PC-3 (cell line): ENCODE data around the gene AMPD2. TPM values are rescaled to one million over a fixed set of nuclear protein-coding genes. Genes with fewer than 3 reads are reported as not detected.

Experiments
- ATAC-seq: fragments of 200-7000 bp; cut with Tn5 transposase; 2 replicates; pipeline ENCODE4 v1.9.1; 2020; ENCODE audit warnings: mild to moderate bottlenecking, moderate library complexity
- BruUV-seq: library from RNA; stranded (reverse); fragments of 400-500 nt; replicated peaks from 2 replicates; lab custom pipeline; 2021; lab: Mats Ljungman, UMichigan
- CTCF ChIA-PET: fragments of 300-600 bp; sonication (Branson Sonifier 250); formaldehyde crosslinking; loops from one replicate; lab custom pipeline; 2022; ENCODE audit warnings: antibody characterized with exemption; lab: Charles Lee
- POLR2A ChIA-PET: fragments of 300-600 bp; sonication (Branson Sonifier 250); formaldehyde crosslinking; loops from one replicate; lab custom pipeline; 2022; ENCODE audit warnings: antibody characterized with exemption; ENCODE audit not compliant: unreplicated experiment; lab: Charles Lee
- DNase-seq: peaks from one replicate; pipeline ENCODE4 v3.0.0-alpha.2; 2015
- H2AFZ ChIP-seq: fragments of 300-600 bp; sonication (generic); 2 replicates; pipeline ENCODE4 v1.6.0; 2016; ENCODE audit warnings: antibody characterized with exemption, low read length
- H3F3A ChIP-seq: fragments of 300-600 bp; sonication (generic); one replicate; pipeline ENCODE4 v1.6.0; 2017; ENCODE audit warnings: antibody characterized with exemption, low read length, control low read depth, mild to moderate bottlenecking; ENCODE audit not compliant: unreplicated experiment
- H3K27ac ChIP-seq: fragments of 300-600 bp; sonication (generic); 2 replicates; pipeline ENCODE4 v1.5.1; 2016; ENCODE audit warnings: mild to moderate bottlenecking, low read length
- H3K27me3 ChIP-seq: fragments of 300-600 bp; sonication (generic); 2 replicates; pipeline ENCODE4 v1.6.1; 2016; ENCODE audit warnings: low read length, mixed read lengths
- H3K36me3 ChIP-seq: fragments of 300-600 bp; sonication (generic); 2 replicates; pipeline ENCODE4 v1.6.1; 2016; ENCODE audit warnings: low read depth, mixed run types, low read length, mixed read lengths
- H3K4me1 ChIP-seq: fragments of 300-600 bp; sonication (generic); 2 replicates; pipeline ENCODE4 v1.5.1; 2016; ENCODE audit warnings: low read length; ENCODE audit not compliant: insufficient read depth
- H3K4me2 ChIP-seq: fragments of 300-600 bp; sonication (generic); 2 replicates; pipeline ENCODE4 v1.6.0; 2016; ENCODE audit warnings: low read length
- H3K4me3 ChIP-seq: fragments of 300-600 bp; sonication (generic); 2 replicates; pipeline ENCODE4 v1.5.1; 2016; ENCODE audit warnings: mild to moderate bottlenecking, low read length, mixed read lengths
- H3K79me2 ChIP-seq: fragments of 300-600 bp; sonication (generic); 2 replicates; pipeline ENCODE4 v1.6.1; 2017; ENCODE audit warnings: low read length, mixed read lengths
- H3K9ac ChIP-seq: fragments of 300-600 bp; sonication (generic); 2 replicates; pipeline ENCODE4 v1.6.0; 2016; ENCODE audit warnings: mild to moderate bottlenecking, low read length
- H3K9me2 ChIP-seq: fragments of 300-600 bp; sonication (generic); replicated peaks from 2 replicates; pipeline ENCODE4 v1.6.1; 2016; ENCODE audit warnings: mixed run types, low read length, mixed read lengths
- H3K9me3 ChIP-seq: fragments of 300-600 bp; sonication (generic); 2 replicates; pipeline ENCODE4 v1.6.1; 2016; ENCODE audit warnings: low read length, mixed read lengths
- H4K20me1 ChIP-seq: fragments of 300-600 bp; sonication (generic); 2 replicates; pipeline ENCODE4 v1.6.1; 2016; ENCODE audit warnings: low read length, mixed read lengths
- CTCF ChIP-seq: fragments of 300-600 bp; sonication (generic); conservative IDR thresholded peaks from 2 replicates; pipeline ENCODE4 v1.5.1; 2017; ENCODE audit warnings: antibody characterized with exemption, low read depth, mild to moderate bottlenecking, low read length
- EZH2 ChIP-seq: fragments of 300-600 bp; sonication (generic); IDR thresholded peaks from one replicate; pipeline ENCODE4 v1.6.1; 2017; ENCODE audit warnings: antibody characterized with exemption, mild to moderate bottlenecking, low read length; ENCODE audit not compliant: unreplicated experiment
- EZH2phosphoT487 ChIP-seq: fragments of 300-600 bp; sonication (generic); IDR thresholded peaks from 2 replicates; pipeline ENCODE4 v1.6.1; 2018; ENCODE audit warnings: mild to moderate bottlenecking, antibody characterized with exemption, low read length, borderline replicate concordance
- intact Hi-C: fragments of 100-400 bp; cut with micrococcal nuclease; formaldehyde crosslinking; loops from 2 replicates; pipeline ENCODE4 v1.9.0; 2023
- total RNA-seq: library from RNA; depleted of rRNA; stranded (reverse); fragments of >200 nt; gene quantifications from 2 replicates; pipeline ENCODE4 v1.2.3, GENCODE V29; 2014

The AMPD2 gene
- total RNA-seq, 1 experiment from 2014 or later: 75.3 TPM

DNA sequence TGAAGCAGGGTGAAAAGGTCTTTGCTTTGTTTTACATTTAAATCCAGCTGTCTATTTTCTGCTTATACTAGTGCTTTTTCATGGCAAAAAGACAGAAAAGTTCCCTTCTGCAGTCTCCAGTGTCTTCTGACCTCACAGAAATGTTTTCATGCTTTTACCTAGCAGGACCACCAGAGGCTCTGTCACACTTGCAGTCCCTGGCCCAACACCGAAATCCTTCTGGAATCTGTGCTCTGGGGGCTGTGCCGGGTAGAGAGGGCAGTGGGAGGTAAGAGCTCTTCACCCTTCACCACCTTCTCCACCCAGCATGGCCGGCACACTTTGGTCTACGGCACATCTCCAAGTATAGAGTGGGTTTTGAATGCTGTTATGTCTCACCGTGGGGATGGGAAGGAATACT lies 21.0 kb upstream of the AMPD2 start:
- H3K4me1 ChIP-seq: peaks cover 5% of the 10 kb centered on the region; the same call in 1 of the 2 replicates
- no peaks in the 10 kb centered on the region for H3K9me2 ChIP-seq
- H2AFZ ChIP-seq: no peak overlapping the region
- no peak overlapping the region for H3K4me2 ChIP-seq
- no peaks in the 10 kb centered on the region for H3K79me2 ChIP-seq
- no peaks in the 10 kb centered on the region for H3F3A ChIP-seq
- peaks cover 3% of the 10 kb centered on the region; the same call in 1 of the 2 replicates for H3K36me3 ChIP-seq
- no peak overlapping the region for H3K27ac ChIP-seq
- DNase-seq (no peak), ATAC-seq (peak; percentile 20; the same call in 1 of the 2 replicates)
- H3K27me3 ChIP-seq: no peaks in the 10 kb centered on the region
- ChIA-PET POLR2A (no interaction called here), CTCF (no interaction called here)
- TF ChIP-seq CTCF (peak; percentile 36; the same call in 1 of the 2 replicates), EZH2phosphoT487 (no peak)
- intact Hi-C loops: no loop called here
- H3K4me3 ChIP-seq: no peak overlapping the region
- no TSS peak for BruUV-seq
- H3K9me3 ChIP-seq: no peaks in the 10 kb centered on the region
- no peaks in the 10 kb centered on the region for H4K20me1 ChIP-seq
- H3K9ac ChIP-seq: no peak overlapping the region

GRCh38 chr1:109603229-109603628 lies 16.4 kb upstream of the AMPD2 start:
- POLR2A ChIA-PET: no interaction called here
- TF ChIP-seq EZH2 (no peak), EZH2phosphoT487 (no peak)
- DNase-seq (no peak), ATAC-seq (no peak)
- Histone ChIP-seq H3K4me1 (no peaks in the 10 kb centered on the region), H4K20me1 (no peaks in the 10 kb centered on the region), H3K9ac (no peak overlapping the region), H3K27me3 (no peaks in the 10 kb centered on the region), H3K36me3 (no peaks in the 10 kb centered on the region), H3K4me2 (no peak overlapping the region), H3K79me2 (no peaks in the 10 kb centered on the region), H3F3A (no peaks in the 10 kb centered on the region), H3K9me2 (no peaks in the 10 kb centered on the region), H3K9me3 (no peaks in the 10 kb centered on the region), H3K27ac (no peak overlapping the region), H3K4me3 (no peak overlapping the region), H2AFZ (no peak overlapping the region)
- CTCF ChIA-PET: no interaction called here
- BruUV-seq: no TSS peak
- intact Hi-C loops: no loop called here

DNA sequence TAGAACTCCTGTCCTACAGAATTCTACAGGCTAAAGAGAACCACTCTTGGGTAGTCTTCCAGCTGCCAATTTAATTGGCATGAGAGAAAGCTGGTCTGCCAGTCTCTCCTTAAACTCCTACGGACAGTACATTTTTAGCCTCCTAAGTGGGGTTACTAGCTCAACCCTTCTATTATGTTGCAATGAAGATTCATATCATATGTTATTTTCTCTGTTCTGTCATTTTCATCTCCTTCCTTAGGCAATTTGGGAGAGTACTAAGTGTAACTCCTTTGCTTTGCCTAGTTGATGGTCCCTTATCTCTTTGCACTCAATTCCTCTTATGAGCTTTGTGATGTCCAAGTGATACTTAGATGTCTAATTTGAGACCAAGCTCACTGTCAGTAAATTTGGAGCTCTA lies 14.3 kb upstream of the AMPD2 start:
- no peak for TF ChIP-seq CTCF
- TF ChIP-seq EZH2: no peak
- TF ChIP-seq EZH2phosphoT487: no peak
- ChIA-PET POLR2A (no interaction called here), CTCF (no interaction called here)
- H3K9ac ChIP-seq: no peak overlapping the region
- H3K4me2 ChIP-seq: no peak overlapping the region
- H3K9me2 ChIP-seq: no peaks in the 10 kb centered on the region
- H3K79me2 ChIP-seq: no peaks in the 10 kb centered on the region
- no peaks in the 10 kb centered on the region for H4K20me1 ChIP-seq
- no peaks in the 10 kb centered on the region for H3K9me3 ChIP-seq
- no peak for DNase-seq
- ATAC-seq: no peak
- no peaks in the 10 kb centered on the region for H3K4me1 ChIP-seq
- H2AFZ ChIP-seq: no peak overlapping the region
- no peaks in the 10 kb centered on the region for H3K36me3 ChIP-seq
- H3K27me3 ChIP-seq: no peaks in the 10 kb centered on the region
- BruUV-seq: no TSS peak
- intact Hi-C loops: no loop called here
- no peak overlapping the region for H3K4me3 ChIP-seq
- no peaks in the 10 kb centered on the region for H3F3A ChIP-seq
- H3K27ac ChIP-seq: no peak overlapping the region
